HL-60 (cell line): ENCODE results near the gene NUP205.

Source experiments
- DNase-seq, 2 experiments: peaks; one replicate each; pipeline ENCODE4 v3.0.0-alpha.2; 2010 to 2020; ENCODE audit warnings: low read depth in 1 of 2, low spot score in 1 of 2
- H3K27ac ChIP-seq: fragments of 250-450 bp; sonication (Bioruptor Pico); replicated peaks from 2 replicates; pipeline ENCODE4 v1.5.1; 2020; ENCODE audit warnings: mild to moderate bottlenecking, moderate library complexity
- H3K27me3 ChIP-seq: fragments of 250-450 bp; sonication (Bioruptor Pico); 2 replicates; pipeline ENCODE4 v1.5.1; 2021; ENCODE audit warnings: mild to moderate bottlenecking, moderate library complexity; ENCODE audit not compliant: insufficient read depth, poor library complexity, severe bottlenecking
- H3K4me3 ChIP-seq: replicated peaks from 2 replicates; pipeline ENCODE4 v1.5.1; 2011; ENCODE audit warnings: mild to moderate bottlenecking, control low read depth, low read length; ENCODE audit not compliant: insufficient read depth
- CTCF ChIP-seq: IDR thresholded peaks from one replicate; pipeline ENCODE4 v1.5.1; 2011; ENCODE audit warnings: low read length, control low read depth, inconsistent platforms; ENCODE audit not compliant: insufficient read depth
- GABPA ChIP-seq: IDR thresholded peaks from 2 replicates; pipeline ENCODE4 v1.6.1; 2012; ENCODE audit warnings: low read depth
- POLR2AphosphoS5 ChIP-seq: IDR thresholded peaks from 2 replicates; pipeline ENCODE4 v1.6.1; 2012; ENCODE audit warnings: low read depth
- REST ChIP-seq: IDR thresholded peaks from 2 replicates; pipeline ENCODE4 v1.6.1; 2012; ENCODE audit warnings: low read depth; ENCODE audit not compliant: insufficient replicate concordance
- SPI1 ChIP-seq: IDR thresholded peaks from 2 replicates; pipeline ENCODE4 v1.6.1; 2012; ENCODE audit warnings: low read depth, mild to moderate bottlenecking, borderline replicate concordance

The NUP205 gene

GRCh38 chr7:135616136-135616535, 58.4 kb downstream of the NUP205 start:
- Histone ChIP-seq H3K27ac (no peak overlapping the region), H3K27me3 (no peaks in the 10 kb centered on the region), H3K4me3 (no peak overlapping the region)
- DNase-seq: no peak
- TF ChIP-seq SPI1: no peak
- no peak for TF ChIP-seq CTCF
- no peak for TF ChIP-seq GABPA
- TF ChIP-seq POLR2AphosphoS5: no peak
- no peak for TF ChIP-seq REST

GRCh38 chr7:135617781-135618180, 60.1 kb downstream of the NUP205 start:
- Histone ChIP-seq H3K27me3 (no peaks in the 10 kb centered on the region), H3K4me3 (no peak overlapping the region), H3K27ac (no peak overlapping the region)
- DNase-seq: no peak
- no peak for TF ChIP-seq REST
- TF ChIP-seq POLR2AphosphoS5: no peak
- TF ChIP-seq SPI1: no peak
- TF ChIP-seq CTCF: no peak
- TF ChIP-seq GABPA: no peak

- DNase-seq: no peak
- TF ChIP-seq CTCF (no peak), GABPA (no peak), POLR2AphosphoS5 (no peak), REST (no peak), SPI1 (no peak)
- no peaks in the 10 kb centered on the region for H3K27me3 ChIP-seq
- H3K4me3 ChIP-seq: no peak overlapping the region
- no peak overlapping the region for H3K27ac ChIP-seq
These were observed 60.8 kb downstream of the NUP205 start for GRCh38 chr7:135618510-135618909.
